Neural progenitor cell (in vitro differentiated cells): ENCODE data around the gene ELMO1.

Source experiments
- CTCF ChIP-seq: fragments of 200-600 bp; sonication (generic); IDR thresholded peaks from 2 replicates; pipeline ENCODE4 v1.5.1; 2017; ENCODE audit warnings: antibody characterized with exemption, mild to moderate bottlenecking
- EZH2 ChIP-seq: fragments of 200-600 bp; sonication (generic); IDR thresholded peaks from 2 replicates; pipeline ENCODE4 v1.6.1; 2017; ENCODE audit warnings: antibody characterized with exemption, mild to moderate bottlenecking, moderate library complexity
- EZH2phosphoT487 ChIP-seq: fragments of 200-600 bp; sonication (generic); IDR thresholded peaks from 2 replicates; pipeline ENCODE4 v1.6.1; 2017; ENCODE audit warnings: antibody characterized with exemption

GRCh38 chr7:37045681-37046179 lies 402.9 kb downstream of the ELMO1 start:
- TF ChIP-seq EZH2: no peak
- no peak for TF ChIP-seq CTCF
- TF ChIP-seq EZH2phosphoT487: no peak
